GM18526 (cell line): ENCODE measurements around the gene ZHX3.

Experiments
- POLR2A ChIP-seq: IDR thresholded peaks from 3 replicates; pipeline ENCODE4 v1.6.1; 2011; ENCODE audit not compliant: insufficient read length; ENCODE audit errors: extremely low read depth

The ZHX3 gene

GRCh38 chr20:41242807-41243206, 74.7 kb downstream of the ZHX3 start:
- TF ChIP-seq POLR2A: no peak

GRCh38 chr20:41242352-41242751, 75.2 kb downstream of the ZHX3 start:
- TF ChIP-seq POLR2A: no peak

- TF ChIP-seq POLR2A: no peak
These were observed 83.0 kb downstream of the ZHX3 start for GRCh38 chr20:41234546-41234945.

DNA sequence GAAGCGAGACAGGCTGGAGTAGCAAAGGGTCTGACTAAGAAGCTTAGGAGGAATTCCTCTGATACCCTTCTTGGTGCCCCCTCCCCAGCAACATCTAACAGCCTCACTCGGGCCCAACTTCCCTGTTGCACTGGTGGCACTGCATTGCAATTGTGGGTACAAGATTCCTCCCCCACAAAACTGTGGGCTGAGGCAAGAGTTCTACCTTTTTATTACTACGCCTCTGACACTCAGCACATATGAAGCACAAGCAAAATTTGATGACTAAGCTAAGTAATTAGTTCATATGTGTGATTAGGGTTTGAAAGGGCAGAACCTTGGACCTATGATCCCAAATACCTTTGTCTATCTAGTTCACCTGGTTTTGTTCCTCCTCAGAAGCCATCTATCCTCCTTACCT, 83.5 kb downstream of the ZHX3 start:
- TF ChIP-seq POLR2A: no peak

DNA sequence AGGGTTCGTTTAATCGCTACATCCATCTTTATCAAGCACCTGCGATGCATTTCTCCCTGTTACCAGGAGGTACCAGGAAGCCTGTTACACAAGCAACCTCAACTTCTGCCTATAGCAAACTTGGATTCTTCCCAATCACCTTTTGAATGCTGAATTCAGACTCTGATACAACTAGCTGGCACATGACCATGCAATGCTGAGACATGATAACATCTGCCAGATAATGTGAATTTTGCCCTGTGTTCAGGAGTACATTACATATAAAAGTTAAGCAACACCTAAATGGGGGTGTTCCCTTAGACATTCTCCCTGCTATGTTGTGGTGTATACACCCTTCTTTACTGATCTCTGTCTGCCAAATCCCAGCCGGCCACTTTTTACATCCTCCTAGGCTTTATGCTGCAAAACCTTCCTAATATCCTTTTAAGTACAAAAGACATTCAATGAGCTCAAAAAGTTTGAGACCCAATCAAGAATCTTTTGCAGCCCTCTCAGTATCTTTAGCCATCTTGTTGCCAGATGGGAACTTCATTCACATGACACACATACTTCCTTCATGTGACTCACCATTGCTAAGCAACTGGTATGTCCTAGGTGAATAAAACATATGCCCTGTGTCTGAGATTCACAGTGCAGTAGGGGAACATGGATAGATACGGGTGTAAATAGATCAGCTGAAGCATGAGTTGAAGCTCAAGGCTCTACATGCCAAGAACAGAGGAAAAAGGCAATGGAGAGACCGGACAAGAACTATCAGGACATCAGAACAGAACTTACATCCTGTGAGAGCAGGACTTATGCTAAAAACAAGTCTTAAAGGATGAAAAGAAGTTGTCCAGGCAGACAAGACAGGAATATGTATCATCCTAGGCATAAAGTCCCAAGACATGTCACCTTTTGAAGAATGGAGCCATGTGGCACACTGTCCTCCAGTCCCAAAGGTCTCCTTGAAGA, 84.3 kb downstream of the ZHX3 start:
- no peak for TF ChIP-seq POLR2A

- no peak for TF ChIP-seq POLR2A
These were observed 86.4 kb downstream of the ZHX3 start for GRCh38 chr20:41231136-41231535.

GRCh38 chr20:41230136-41230535, 87.4 kb downstream of the ZHX3 start:
- TF ChIP-seq POLR2A: no peak

- TF ChIP-seq POLR2A: no peak
These were observed 88.3 kb downstream of the ZHX3 start for GRCh38 chr20:41229259-41229658.

- TF ChIP-seq POLR2A: no peak
These were observed 88.7 kb downstream of the ZHX3 start for GRCh38 chr20:41228858-41229257.

GRCh38 chr20:41226426-41226825, 91.1 kb downstream of the ZHX3 start:
- TF ChIP-seq POLR2A: no peak

DNA sequence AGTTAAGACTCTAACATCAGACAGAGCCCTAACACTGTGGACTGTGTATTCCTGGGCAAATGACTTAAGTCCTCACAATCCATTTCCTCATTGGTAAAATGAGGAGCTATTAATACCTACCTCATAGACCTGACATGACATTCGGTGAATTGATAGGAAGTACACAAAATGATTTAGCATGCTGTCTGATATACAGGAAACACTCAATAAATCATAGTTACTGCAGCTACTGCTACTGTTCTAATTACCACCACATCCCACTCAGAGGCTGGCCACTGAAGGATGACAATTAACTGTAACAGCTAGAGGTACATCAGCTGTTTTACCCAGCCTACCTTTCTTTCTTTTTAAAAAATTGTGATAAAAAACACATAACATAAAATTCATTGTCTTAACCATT, 92.4 kb downstream of the ZHX3 start:
- no peak for TF ChIP-seq POLR2A

DNA sequence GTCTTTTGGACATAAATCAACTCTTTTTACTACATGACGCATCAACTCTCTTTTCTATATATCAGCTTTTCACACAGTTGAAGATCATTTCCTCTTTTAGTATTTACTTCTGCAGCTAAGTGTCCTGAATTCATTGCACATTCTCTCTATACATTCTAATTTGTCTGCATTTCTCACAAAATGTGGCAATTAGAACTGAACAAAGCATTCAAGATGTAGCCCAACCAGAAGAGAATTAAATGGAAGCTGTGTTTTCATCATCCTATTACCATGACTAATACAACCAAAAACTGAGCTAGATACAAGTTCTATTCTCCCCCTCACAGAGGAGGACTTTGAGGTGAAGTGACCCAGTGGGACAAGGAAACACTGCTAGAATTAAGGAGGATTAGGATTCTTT, 93.2 kb downstream of the ZHX3 start:
- no peak for TF ChIP-seq POLR2A

GRCh38 chr20:41223112-41223511, 94.4 kb downstream of the ZHX3 start:
- TF ChIP-seq POLR2A: no peak

GRCh38 chr20:41222703-41223102, 94.8 kb downstream of the ZHX3 start:
- TF ChIP-seq POLR2A: no peak

GRCh38 chr20:41222296-41222695, 95.2 kb downstream of the ZHX3 start:
- TF ChIP-seq POLR2A: no peak

GRCh38 chr20:41221614-41222218, 95.8 kb downstream of the ZHX3 start:
- TF ChIP-seq POLR2A: no peak
